Keratinocyte (primary cell): ENCODE results near the gene USF3. TPM values are rescaled to one million over a fixed set of nuclear protein-coding genes. Genes with fewer than 3 reads are reported as not detected.

ENCODE experiments used
- DNase-seq: peaks from one replicate; pipeline ENCODE4 v3.0.0-alpha.2; 2011; ENCODE audit warnings: low read depth, missing footprints, low spot score
- FAIRE-seq: peaks from 2 replicates; lab custom pipeline; 2011; peaks lifted over from hg19 to GRCh38; lab: Jason Lieb, UNC
- H2AFZ ChIP-seq: 2 replicates; pipeline ENCODE4 v1.6.0; 2012; ENCODE audit warnings: low read length, control low read depth, inconsistent platforms; ENCODE audit not compliant: control insufficient read depth
- H3K27ac ChIP-seq: 2 replicates; pipeline ENCODE4 v1.5.1; 2011; ENCODE audit warnings: low read length; ENCODE audit not compliant: control insufficient read depth, insufficient read depth
- H3K27me3 ChIP-seq: 3 replicates; pipeline ENCODE4 v1.6.0; 2011; ENCODE audit warnings: low read length; ENCODE audit not compliant: control insufficient read depth, insufficient read depth; ENCODE audit errors: extremely low read depth
- H3K36me3 ChIP-seq, 2 experiments: 2 replicates in 1 of 2; 3 replicates in 1 of 2; pipeline ENCODE4 v1.5.1; 2011; ENCODE audit warnings: low read length in 2 of 2, mild to moderate bottlenecking in 1 of 2; ENCODE audit not compliant: control insufficient read depth in 2 of 2, insufficient read depth in 2 of 2; ENCODE audit errors: extremely low read depth in 1 of 2
- H3K4me1 ChIP-seq: 3 replicates; pipeline ENCODE4 v1.5.1; 2011; ENCODE audit warnings: low read length; ENCODE audit not compliant: control insufficient read depth, insufficient read depth; ENCODE audit errors: extremely low read depth
- H3K4me2 ChIP-seq: 3 replicates; pipeline ENCODE4 v1.6.0; 2011; ENCODE audit warnings: low read depth, low read length; ENCODE audit not compliant: control insufficient read depth, insufficient read depth; ENCODE audit errors: extremely low read depth
- H3K4me3 ChIP-seq, 3 experiments: fragments of 200-600 bp in 1 of 3; sonication (generic) in 1 of 3; 2 replicates in 2 of 3; 3 replicates in 1 of 3; pipeline ENCODE4 v1.5.1; 2011 to 2016; ENCODE audit warnings: low read length in 3 of 3, mild to moderate bottlenecking in 3 of 3, control low read depth in 2 of 3, inconsistent platforms in 1 of 3, low read depth in 1 of 3, mixed read lengths in 1 of 3, mixed run types in 1 of 3, moderate library complexity in 1 of 3; ENCODE audit not compliant: control insufficient read depth in 2 of 3, insufficient read depth in 2 of 3; ENCODE audit errors: extremely low read depth in 1 of 3
- H3K79me2 ChIP-seq: 2 replicates; pipeline ENCODE4 v1.6.0; 2012; ENCODE audit warnings: low read length; ENCODE audit not compliant: control insufficient read depth, insufficient read depth
- H3K9ac ChIP-seq: 3 replicates; pipeline ENCODE4 v1.6.0; 2011; ENCODE audit warnings: low read length; ENCODE audit not compliant: control insufficient read depth, insufficient read depth; ENCODE audit errors: extremely low read depth
- H3K9me1 ChIP-seq: 3 replicates; pipeline ENCODE4 v1.6.0; 2011; ENCODE audit warnings: low read length; ENCODE audit not compliant: control insufficient read depth, insufficient read depth; ENCODE audit errors: extremely low read depth
- H3K9me3 ChIP-seq: 2 replicates; pipeline ENCODE4 v1.5.1; 2012; ENCODE audit warnings: low read depth, low read length; ENCODE audit not compliant: control insufficient read depth
- H4K20me1 ChIP-seq: 3 replicates; pipeline ENCODE4 v1.6.0; 2011; ENCODE audit warnings: low read length; ENCODE audit not compliant: control insufficient read depth, insufficient read depth; ENCODE audit errors: extremely low read depth
- CTCF ChIP-seq, 3 experiments: IDR thresholded peaks in 1 of 3; conservative IDR thresholded peaks in 1 of 3; optimal IDR thresholded peaks in 1 of 3; 2 replicates in 2 of 3; 3 replicates in 1 of 3; pipeline versions ENCODE3 to v1.5.1; 2011; ENCODE audit warnings: low read length in 3 of 3, mild to moderate bottlenecking in 3 of 3, moderate library complexity in 2 of 3, control low read depth in 1 of 3, inconsistent platforms in 1 of 3; ENCODE audit not compliant: insufficient read depth in 2 of 3; ENCODE audit errors: extremely low read depth in 1 of 3
- EZH2 ChIP-seq: IDR thresholded peaks from one replicate; pipeline ENCODE4 v1.6.1; 2012; ENCODE audit warnings: inconsistent platforms, mild to moderate bottlenecking, low read length, moderate library complexity
- dilution Hi-C: fragments of 300-500 bp; cut with MboI; formaldehyde crosslinking; loops from one replicate; pipeline ENCODE4 v1.7.0; 2020; ENCODE audit warnings: low sequenced_read_pairs; ENCODE audit not compliant: extremely low pct_ligation_motif_present
- polyA plus RNA-seq, 5 experiments: library from polyadenylated mRNA; depleted of rRNA in 3 of 5; stranded (reverse) in 3 of 5; stranded (forward) in 1 of 5; unstranded in 1 of 5; fragments of >200 nt; gene quantifications; 1 replicate in 1 of 5; 2 replicates in 3 of 5; 3 replicates in 1 of 5; pipeline versions ENCODE4 v1.2.1 to v1.2.3, GENCODE V29; 2011 to 2012; ENCODE audit warnings: missing spikeins in 2 of 5, low read depth in 1 of 5, low replicate concordance in 1 of 5
- small RNA-seq, 3 experiments: library from RNA; depleted of rRNA; stranded (forward); fragments of <200 nt; gene quantifications; one replicate each; pipeline ENCODE3, GENCODE V24; 2012; ENCODE audit warnings: low read depth in 3 of 3, low replicate concordance in 1 of 3; ENCODE audit not compliant: insufficient read length in 3 of 3

Gene USF3
- polyA plus RNA-seq, 1 donor (not counting 4 experiments of a cell fraction or from before 2014, with no cell fraction given), result 8.8 TPM

DNA sequence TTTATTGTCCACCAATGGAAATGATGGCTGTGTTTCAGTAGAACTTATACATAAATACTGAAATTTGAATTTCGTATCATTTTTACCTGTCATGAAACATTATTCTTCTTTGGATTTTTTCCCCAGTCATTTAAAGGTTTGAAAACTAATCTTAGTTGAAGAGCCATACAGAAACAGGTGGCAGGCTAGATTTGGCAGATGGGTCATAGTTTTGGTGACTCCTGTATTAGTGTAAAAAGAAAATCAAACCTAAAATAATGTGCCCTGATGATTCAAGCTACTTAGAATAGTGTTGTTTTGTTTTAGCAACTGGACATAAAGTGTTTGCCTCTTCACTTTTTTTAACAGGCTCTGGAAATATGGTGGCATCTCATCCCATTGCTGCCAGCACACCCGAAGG is 95.2 kb downstream of the USF3 start:
- dilution Hi-C loops, result loop anchor here (25.0 kb wide), 1 partner anchor 114 kb away; no protein-coding TSS in a partner anchor
- H3K9me3 ChIP-seq, result no peaks in the 10 kb centered on the region
- DNase-seq (no peak), FAIRE-seq (no peak)
- no peak overlapping the region for H3K4me2 ChIP-seq
- TF ChIP-seq CTCF (optimal IDR thresholded peaks at IDR 0.05 in 1 of 3, IDR thresholded peaks at IDR 0.05 in 1 of 3, conservative IDR thresholded peaks at IDR 0.05 in 1 of 3; ENCODE audit: extremely low read depth in 1 of 3, insufficient read depth in 2 of 3, low read length in 3 of 3) (no peak), EZH2 (no peak)
- no peaks in the 10 kb centered on the region for H4K20me1 ChIP-seq
- no peak overlapping the region for H3K27ac ChIP-seq
- H3K9me1 ChIP-seq, result no peaks in the 10 kb centered on the region
- no peak overlapping the region for H3K4me3 ChIP-seq
- peaks cover 3% of the 10 kb centered on the region for H3K27me3 ChIP-seq
- H3K79me2 ChIP-seq, result no peaks in the 10 kb centered on the region
- H3K36me3 ChIP-seq, result no peaks in the 10 kb centered on the region
- H3K9ac ChIP-seq, result no peak overlapping the region
- no peak overlapping the region for H2AFZ ChIP-seq
- no peaks in the 10 kb centered on the region for H3K4me1 ChIP-seq

- no peak overlapping the region for H3K4me3 ChIP-seq
- no peak for DNase-seq
- no peak overlapping the region for H3K4me2 ChIP-seq
- no peak overlapping the region for H2AFZ ChIP-seq
- no peaks in the 10 kb centered on the region for H3K79me2 ChIP-seq
- no peaks in the 10 kb centered on the region for H3K9me3 ChIP-seq
- dilution Hi-C loops, result loop anchor here (25.0 kb wide), 1 partner anchor 113 kb away; no protein-coding TSS in a partner anchor
- peaks cover 3% of the 10 kb centered on the region for H3K27me3 ChIP-seq
- TF ChIP-seq CTCF (optimal IDR thresholded peaks at IDR 0.05 in 1 of 3, IDR thresholded peaks at IDR 0.05 in 1 of 3, conservative IDR thresholded peaks at IDR 0.05 in 1 of 3; ENCODE audit: extremely low read depth in 1 of 3, insufficient read depth in 2 of 3, low read length in 3 of 3), result no peak
- no peak for TF ChIP-seq EZH2
- no peaks in the 10 kb centered on the region for H3K9me1 ChIP-seq
- no peaks in the 10 kb centered on the region for H3K36me3 ChIP-seq
- H4K20me1 ChIP-seq, result no peaks in the 10 kb centered on the region
- H3K27ac ChIP-seq, result no peak overlapping the region
- no peaks in the 10 kb centered on the region for H3K4me1 ChIP-seq
- no peak overlapping the region for H3K9ac ChIP-seq
- no peak for FAIRE-seq
These were observed 95.8 kb downstream of the USF3 start for GRCh38 chr3:113600418-113601182.

Small RNA genes within 50 kb of the gene (small RNA-seq; reads per million reads assigned to genes)
- 0 to 0.67 (median 0) reads per million in 3 experiments for gene RN7SL767P

Other genes starting within 250 kb of the USF3 start
- 3.3 to 5.2 TPM (median 4.8 TPM) in 3 replicates for gene SPICE1, start 181.5 kb downstream of the USF3 start, polyA plus RNA-seq
- gene SIDT1, start 164.1 kb downstream of the USF3 start, polyA plus RNA-seq, result 0.08 to 0.12 TPM (median 0.09 TPM) in 3 replicates
- 64.3 to 128 TPM (median 125 TPM) in 3 replicates for gene NAA50, start 49.6 kb upstream of the USF3 start, polyA plus RNA-seq
- gene ATP6V1A, start 50.4 kb upstream of the USF3 start, polyA plus RNA-seq, result 26.9 to 35.8 TPM (median 30.6 TPM) in 3 replicates
- 0.95 to 2.7 TPM (median 2.0 TPM) in 3 replicates for gene GRAMD1C, start 142.1 kb upstream of the USF3 start, polyA plus RNA-seq